ENCODE measurements around the gene ABLIM3.

Gene ABLIM3

GRCh38 chr5:149168276-149168906 lies 27.1 kb downstream of the ABLIM3 start:
- no peak for DNase-seq (ENCODE audit: extremely low read depth, low read depth)
- no peak for TF ChIP-seq CTCF (IDR thresholded peaks at IDR 0.05; ENCODE audit: low read depth, low read length)

GRCh38 chr5:149170299-149170698 lies 29.0 kb downstream of the ABLIM3 start:
- TF ChIP-seq CTCF (IDR thresholded peaks at IDR 0.05; ENCODE audit: low read depth, low read length) = no peak
- no peak for DNase-seq (ENCODE audit: extremely low read depth, low read depth)

- no peak for DNase-seq (ENCODE audit: extremely low read depth, low read depth)
- TF ChIP-seq CTCF (IDR thresholded peaks at IDR 0.05; ENCODE audit: low read depth, low read length) = no peak
These were observed 31.0 kb downstream of the ABLIM3 start for GRCh38 chr5:149172261-149172660.

- no peak for TF ChIP-seq CTCF (IDR thresholded peaks at IDR 0.05; ENCODE audit: low read depth, low read length)
- DNase-seq (ENCODE audit: extremely low read depth, low read depth) = no peak
These were observed 31.6 kb downstream of the ABLIM3 start for GRCh38 chr5:149172709-149173505.

- no peak for DNase-seq (ENCODE audit: extremely low read depth, low read depth)
- TF ChIP-seq CTCF (IDR thresholded peaks at IDR 0.05; ENCODE audit: low read depth, low read length) = no peak
These were observed 33.5 kb downstream of the ABLIM3 start for GRCh38 chr5:149174847-149175234.

- no peak for DNase-seq (ENCODE audit: extremely low read depth, low read depth)
- TF ChIP-seq CTCF (IDR thresholded peaks at IDR 0.05; ENCODE audit: low read depth, low read length) = no peak
These were observed 34.2 kb downstream of the ABLIM3 start for GRCh38 chr5:149175346-149176105.
